OCI-LY1 (cell line): Measurements from ENCODE around the gene EBF3.

Source experiments
- EZH2 ChIP-seq: fragments of 200-600 bp; sonication (generic), shearing (Covaris generic); IDR thresholded peaks from 2 replicates; pipeline ENCODE4 v1.8.0; 2017; ENCODE audit warnings: borderline replicate concordance, mixed run types, mild to moderate bottlenecking, antibody characterized with exemption, low read length, moderate library complexity, mixed read lengths
- TF ChIP-seq, protein P1 (sequence below): fragments of 200-600 bp; sonication (generic), shearing (Covaris generic); IDR thresholded peaks from 2 replicates; pipeline ENCODE4 v1.5.1; 2017; ENCODE audit warnings: mild to moderate bottlenecking, antibody characterized with exemption, low read length, moderate library complexity, mixed read lengths

DNA sequence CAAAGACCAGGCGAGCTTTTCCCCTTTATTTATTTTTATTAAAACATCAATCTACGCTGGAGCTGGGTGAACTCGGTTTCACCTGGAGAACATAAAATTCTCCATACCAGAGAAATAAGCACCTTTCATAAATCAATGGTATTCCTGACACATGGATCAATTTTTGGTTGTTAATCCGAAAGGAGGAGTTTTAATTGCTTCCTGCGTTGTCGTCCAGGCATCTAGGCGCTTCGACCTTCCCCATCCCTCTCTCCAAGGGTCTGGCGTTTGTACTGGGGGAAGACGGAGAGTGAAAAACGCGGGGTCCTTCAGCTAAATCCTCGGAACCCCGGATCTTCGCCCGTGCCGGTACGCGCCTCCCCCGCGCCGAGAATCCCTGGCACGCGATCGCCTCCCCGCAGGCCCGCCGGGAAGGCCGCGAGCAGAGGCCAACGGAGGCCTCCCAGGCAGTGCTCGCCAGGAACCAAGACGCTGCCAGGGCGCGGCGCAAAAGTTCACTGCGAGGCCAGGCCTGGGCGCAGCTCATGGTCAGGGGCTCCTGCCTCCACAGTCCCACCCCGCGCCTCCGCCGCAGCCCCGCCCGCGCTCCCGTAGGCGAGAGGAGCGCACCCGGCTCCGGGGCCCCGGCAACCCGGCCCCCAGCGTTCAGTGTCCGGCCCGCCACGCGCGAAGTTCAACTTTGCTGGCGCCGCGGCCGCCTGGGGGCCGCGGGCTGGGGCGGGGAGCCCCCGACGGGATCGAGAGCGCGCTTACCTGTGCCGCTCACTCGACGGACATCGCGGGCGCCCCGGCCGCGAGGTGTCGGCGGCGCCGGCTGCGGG lies 8.3 kb upstream of the EBF3 start:
- TF ChIP-seq, protein P1, sequence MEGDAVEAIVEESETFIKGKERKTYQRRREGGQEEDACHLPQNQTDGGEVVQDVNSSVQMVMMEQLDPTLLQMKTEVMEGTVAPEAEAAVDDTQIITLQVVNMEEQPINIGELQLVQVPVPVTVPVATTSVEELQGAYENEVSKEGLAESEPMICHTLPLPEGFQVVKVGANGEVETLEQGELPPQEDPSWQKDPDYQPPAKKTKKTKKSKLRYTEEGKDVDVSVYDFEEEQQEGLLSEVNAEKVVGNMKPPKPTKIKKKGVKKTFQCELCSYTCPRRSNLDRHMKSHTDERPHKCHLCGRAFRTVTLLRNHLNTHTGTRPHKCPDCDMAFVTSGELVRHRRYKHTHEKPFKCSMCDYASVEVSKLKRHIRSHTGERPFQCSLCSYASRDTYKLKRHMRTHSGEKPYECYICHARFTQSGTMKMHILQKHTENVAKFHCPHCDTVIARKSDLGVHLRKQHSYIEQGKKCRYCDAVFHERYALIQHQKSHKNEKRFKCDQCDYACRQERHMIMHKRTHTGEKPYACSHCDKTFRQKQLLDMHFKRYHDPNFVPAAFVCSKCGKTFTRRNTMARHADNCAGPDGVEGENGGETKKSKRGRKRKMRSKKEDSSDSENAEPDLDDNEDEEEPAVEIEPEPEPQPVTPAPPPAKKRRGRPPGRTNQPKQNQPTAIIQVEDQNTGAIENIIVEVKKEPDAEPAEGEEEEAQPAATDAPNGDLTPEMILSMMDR = no peak
- no peak for TF ChIP-seq EZH2
